ENCODE measurements around the gene RARA.
"Not testable (repeated sequence)": the region's sequence is repeated elsewhere in the genome, so short reads cannot be mapped to it uniquely, and the experiment has no call there.

The RARA gene

DNA sequence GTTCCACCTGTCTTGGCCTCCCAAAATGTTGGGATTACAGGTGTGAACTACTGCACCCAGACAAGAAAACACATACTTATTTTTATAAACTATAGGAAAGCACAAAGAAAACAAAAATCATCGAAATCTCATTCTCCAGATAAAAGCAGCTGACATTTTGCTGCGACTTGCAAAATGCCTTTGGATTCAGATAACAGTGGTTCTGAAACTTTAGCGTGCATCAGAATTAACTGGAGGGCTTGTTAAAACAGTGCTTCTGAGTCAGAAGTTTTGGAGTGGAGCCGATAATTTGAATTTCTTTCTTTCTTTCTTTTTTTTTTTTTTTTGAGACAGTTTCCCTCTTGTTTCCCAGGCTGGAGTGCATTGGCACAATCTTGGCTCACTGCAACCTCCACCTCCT lies 73.3 kb downstream of the RARA start:
- no peak for DNase-seq

DNA sequence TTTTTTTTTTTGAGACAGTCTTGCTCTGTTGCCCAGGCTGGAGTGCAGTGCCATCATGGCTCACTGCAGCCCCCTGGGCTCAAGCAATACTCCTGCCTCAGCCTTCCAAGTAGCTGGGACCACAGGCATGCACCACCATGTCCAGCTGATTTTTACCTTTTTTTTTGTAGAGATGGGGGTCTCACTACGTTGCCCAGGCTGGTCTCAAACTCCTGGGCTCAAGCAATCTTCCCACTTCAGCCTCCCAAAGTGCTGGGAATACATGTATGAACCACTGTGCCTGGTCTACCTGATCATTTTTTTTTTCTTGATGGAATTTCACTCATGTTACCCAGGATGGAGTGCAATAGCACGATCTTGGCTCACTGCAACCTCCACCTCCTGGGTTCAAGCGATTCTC lies 77.6 kb downstream of the RARA start:
- DNase-seq, result not testable (repeated sequence)

DNA sequence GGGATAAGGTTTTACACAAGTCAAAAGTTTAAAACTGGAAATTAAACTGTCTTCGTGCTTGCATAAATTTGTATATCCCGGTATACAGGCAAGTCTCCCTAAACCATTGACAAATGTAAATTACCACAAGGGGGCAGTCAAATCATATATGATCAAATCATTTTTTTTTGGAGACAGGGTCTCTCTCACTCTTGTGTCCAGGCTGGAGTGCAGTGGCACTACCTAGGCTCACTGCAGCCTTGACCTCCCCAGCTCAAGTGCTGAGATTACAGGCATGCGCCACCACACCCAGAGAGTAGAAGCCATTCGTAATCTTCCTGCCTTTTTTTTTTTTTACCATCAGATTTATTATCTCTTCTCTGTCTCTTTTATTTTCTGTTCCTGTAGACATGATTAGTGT lies 90.2 kb downstream of the RARA start:
- no peak for DNase-seq

DNA sequence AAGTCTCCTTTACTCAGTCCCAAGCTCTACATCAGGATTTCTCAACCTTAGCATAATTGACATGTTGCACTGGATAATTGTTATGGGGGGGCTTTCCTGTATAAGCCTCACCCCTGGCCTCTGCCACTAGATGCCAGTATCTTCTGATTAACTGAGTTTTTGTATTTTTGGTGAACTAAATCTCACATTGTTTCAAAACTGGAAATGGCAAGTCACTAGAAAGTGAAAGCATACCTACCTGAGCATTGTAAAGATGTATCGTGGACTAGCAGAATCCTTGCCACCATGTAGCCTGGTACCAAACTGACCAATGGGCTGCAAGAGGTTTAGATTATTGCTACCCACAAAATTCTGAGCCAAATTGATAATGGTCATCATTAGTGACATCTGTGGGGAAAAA lies 93.7 kb downstream of the RARA start:
- no peak for DNase-seq

DNA sequence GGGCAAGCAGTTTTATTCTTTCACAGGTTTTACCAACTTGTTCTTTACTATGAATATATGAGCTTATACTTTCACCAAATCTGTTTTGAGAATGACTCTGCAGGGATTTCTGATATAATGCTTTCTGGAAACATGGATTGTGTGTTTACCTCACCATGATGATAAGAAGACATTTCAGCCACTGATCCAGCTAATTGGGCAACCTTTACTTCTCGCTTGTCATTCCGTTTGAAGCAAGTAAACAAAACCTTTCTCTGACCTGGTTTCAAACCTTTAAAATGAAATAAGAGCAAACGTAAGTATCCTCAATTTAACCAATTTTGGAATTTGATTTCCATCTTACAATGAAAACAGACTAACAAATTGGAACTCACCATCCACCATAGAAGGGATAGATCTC lies 95.0 kb downstream of the RARA start:
- DNase-seq, result no peak

All from right forelimb (tissue), 1 donor.